Frontal cortex (tissue), 4 donors: ENCODE results near the gene FADS1. TPM values are rescaled to one million over a fixed set of nuclear protein-coding genes. Genes with fewer than 3 reads are reported as not detected.

ENCODE experiments used
- DNase-seq, 2 donors: peaks; one replicate each; pipeline ENCODE4 v3.0.0; 2012; ENCODE audit warnings: low spot score in 2 of 2
- FAIRE-seq: peaks from 2 replicates; lab custom pipeline; 2012; peaks lifted over from hg19 to GRCh38; lab: Jason Lieb, UNC
- total RNA-seq: library from RNA; depleted of rRNA; stranded (reverse); fragments of >200 nt; gene quantifications from one replicate; pipeline ENCODE4 v1.2.3, GENCODE V29; 2014
- donor health status: control.
- donor health status: control.
- donor health status: control.

The FADS1 gene
- total RNA-seq, 1 donor from 2014 or later: 81.9 TPM

DNA sequence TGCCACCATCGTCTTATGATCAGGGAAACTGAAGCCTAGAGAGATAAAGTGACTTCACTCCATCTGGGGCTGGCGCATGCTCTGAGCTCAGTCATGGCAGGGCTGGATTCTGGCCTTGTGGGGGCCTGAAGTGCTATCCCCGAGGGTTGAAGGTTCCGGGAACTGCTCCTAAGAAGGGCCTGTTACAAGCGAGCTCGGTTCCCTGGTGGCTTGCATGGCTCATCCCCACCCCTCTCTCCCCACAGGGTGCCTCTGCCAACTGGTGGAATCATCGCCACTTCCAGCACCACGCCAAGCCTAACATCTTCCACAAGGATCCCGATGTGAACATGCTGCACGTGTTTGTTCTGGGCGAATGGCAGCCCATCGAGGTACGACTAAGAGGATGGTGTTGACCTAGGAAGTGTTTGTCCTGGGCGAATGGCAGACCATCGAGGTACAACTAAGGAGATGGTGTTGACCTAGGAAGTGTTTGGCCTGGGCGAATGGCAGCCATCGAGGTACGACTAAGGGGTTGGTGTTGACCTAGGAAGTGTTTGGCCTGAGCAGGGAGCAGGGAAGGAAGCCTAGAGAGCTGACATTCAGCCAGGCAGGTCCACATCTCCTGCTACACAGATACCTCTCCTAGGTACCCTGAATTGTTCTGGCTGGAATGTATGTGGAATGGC is 31.2 kb upstream of the FADS1 start:
- FAIRE-seq: no peak
- no peak for DNase-seq

DNA sequence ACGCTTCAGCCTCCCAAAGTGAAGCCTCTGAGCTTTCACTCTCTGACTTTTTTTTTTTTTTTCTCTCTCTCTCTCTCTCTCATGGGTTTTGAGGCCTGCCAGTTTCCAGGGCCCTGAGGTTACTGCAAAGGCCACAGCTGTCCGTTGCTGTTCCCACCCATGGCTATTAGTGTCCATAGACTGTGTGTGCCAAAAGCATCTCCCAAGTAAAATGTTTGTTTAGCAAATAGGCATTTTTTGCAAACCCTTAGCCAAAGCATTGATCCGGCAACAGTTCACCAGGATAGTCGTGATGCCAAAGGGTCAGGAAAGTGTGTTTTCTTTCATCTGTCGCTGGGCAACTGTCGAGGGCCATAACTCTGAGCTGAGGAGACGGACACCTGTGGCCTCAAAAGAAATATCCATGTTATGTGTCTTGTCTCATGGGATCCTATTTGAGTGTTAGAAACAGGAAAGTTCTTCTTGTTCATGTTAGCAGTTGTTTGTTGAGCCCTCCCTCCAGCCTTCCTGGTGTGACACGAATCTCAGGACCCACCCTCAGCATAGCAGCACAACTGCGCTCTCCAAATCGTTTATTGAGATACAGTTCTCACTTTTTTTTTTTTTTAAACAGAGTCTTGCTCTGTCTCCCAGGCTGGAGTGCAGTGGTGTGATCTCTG is 29.7 kb upstream of the FADS1 start:
- DNase-seq (no peak), FAIRE-seq (no peak)

DNA sequence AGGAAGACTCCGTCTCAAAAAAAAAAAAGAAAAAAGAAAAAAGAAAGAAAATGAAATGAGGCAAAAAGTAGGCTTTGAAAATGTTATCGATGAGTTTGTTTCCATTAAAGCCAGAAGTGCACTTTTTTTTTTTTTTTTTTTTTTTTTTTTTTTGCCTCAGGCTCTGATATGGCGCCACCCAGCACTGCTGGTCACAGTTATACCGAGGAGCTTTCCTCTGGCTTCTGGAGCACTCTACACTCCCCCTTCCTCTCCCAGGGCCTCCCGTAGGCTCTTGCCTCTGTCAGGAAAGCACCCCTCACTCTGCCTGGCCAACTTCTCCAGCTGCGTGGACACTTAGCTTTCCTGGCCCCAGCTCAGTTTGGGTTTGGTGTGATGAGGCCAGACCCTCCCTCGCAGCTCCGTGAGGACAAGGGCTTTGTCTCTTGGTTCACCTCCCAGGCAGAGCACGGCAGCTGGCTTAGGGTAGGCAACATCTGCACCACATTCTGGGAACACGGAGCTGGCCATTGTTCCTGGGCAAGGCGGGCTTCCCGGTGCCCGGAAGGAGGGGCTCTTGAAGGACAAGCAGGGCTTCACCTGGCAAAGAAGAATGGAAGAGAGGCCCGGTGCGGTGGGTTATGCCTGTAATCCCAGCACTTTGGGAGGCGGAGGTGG is 28.2 kb upstream of the FADS1 start:
- FAIRE-seq (no peak), DNase-seq (no peak)

DNA sequence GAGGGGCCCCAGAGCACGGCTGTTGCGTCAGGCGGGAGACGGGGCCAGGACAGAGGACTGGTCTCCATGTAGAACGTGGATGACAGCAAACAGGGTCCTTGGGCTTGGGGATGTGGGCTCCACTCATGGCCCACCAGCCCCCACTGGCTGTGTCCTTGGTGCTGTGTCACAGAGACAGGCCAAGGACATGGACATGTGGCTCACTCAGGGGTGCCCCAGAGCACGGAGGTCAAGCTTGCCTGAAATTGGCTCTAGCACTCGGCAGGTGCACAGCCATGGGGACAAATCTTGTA is 25.7 kb upstream of the FADS1 start:
- no peak for FAIRE-seq
- no peak for DNase-seq

DNA sequence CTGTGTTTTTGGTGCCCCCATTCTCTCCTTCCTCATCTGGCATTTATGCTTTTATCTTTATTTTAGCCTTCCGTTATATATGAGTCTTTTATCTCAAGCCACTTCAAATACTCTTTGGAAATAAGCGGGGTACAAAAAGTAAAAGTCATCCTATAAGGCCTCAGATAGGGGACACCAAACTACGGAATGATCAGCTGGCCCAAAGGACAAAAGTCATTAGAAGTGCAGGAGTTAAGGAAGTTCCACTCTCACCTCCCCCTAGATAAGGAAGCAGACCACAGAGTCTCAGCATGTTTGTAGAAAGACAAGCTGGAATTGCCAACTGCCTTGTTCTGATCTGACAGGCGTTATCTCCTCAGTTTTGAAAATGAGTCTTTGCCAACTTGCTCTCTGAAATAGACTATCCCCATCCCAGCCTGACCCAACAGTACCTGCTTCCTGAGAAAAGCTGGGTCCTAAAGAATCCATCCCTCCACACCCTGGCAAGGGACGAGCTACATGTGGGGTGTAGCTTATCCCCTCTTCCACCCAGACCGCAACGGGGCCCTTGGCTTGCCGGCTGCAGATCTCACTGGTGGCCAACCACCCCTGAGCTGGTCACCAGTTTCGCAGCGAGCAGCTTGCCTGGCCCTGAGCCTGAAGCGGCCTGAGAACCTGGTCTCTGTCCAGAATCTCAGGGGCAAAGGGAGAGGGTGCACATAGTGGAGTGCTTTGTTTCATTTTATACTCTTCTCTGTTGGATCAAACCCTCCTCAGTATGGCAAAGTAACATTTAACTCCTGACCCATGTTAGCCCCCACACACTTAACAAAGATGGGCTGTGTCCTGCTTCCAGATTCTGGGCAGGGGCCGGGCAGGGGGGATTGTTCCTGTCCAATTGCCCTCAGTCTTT is 25.1 kb upstream of the FADS1 start:
- no peak for FAIRE-seq
- no peak for DNase-seq

DNA sequence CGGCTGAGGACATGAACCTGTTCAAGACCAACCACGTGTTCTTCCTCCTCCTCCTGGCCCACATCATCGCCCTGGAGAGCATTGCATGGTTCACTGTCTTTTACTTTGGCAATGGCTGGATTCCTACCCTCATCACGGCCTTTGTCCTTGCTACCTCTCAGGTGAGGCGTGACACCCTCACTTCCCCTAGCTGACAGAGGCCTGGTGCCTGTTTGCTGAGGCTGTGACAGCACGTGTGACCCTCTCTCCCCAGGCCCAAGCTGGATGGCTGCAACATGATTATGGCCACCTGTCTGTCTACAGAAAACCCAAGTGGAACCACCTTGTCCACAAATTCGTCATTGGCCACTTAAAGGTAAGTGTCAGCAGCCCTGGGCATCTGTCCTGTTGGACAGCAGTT is 23.6 kb upstream of the FADS1 start:
- no peak for DNase-seq

DNA sequence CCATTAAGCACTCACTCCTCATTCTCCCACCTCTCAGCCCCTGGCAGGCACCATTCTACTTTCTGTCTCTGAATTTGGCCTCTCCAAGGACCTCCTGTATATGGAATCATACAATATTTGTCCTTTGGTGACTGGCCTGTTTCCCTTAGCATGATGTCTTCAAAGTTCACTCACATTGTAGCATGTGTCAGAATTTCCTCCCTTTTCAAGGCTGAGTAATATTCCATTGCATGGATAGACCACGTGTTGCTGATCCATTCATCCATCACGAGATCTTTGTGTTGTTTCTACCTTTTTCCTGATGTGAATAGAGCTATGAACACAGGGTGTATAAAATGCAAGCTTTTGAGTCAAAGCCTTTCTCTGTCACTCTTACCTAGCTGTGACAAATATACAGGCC is 22.9 kb upstream of the FADS1 start:
- no peak for FAIRE-seq
- no peak for DNase-seq

More for the DNA sequence above, 23.6 kb upstream of the FADS1 start:
- FAIRE-seq: no peak

DNA sequence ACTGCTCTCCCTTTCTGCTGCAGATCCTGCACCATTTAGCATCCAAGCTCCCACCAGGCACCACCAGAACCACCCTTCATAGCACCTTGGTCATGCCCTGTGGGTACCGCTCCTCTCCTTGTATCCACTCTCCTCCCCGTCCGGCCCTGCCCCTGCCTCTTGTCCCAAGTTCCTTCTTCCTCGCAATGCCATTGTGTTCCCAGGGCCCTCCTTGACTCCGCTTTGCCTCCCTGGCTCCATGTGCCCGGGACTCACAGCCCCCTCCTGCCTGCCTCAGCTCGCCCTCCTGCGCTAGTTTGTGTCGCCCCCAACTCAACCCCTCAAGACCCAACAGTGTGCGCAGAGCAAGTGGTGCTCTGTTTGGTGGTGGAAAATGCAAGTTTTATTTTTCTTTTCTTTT is 22.1 kb upstream of the FADS1 start:
- DNase-seq (no peak), FAIRE-seq (no peak)

DNA sequence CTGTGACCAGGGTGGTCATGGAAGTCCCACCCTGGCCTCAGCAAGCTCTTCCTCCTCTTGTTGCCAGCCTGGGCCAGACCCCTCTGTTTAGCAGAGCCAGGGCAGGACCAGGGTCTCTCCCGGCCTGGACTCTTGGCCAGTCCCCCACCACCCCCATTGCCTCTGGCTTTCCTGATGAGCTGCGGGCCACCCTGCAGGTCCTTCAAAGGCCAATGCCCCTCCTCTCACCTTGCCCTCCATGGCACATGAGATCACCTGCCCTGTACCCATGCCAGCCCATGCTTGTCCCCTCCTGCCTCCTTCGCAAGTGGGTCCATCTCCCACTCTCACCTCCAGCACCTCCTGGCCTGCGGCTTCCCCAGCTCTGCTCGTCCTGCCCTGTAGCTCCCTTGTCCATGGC is 21.7 kb upstream of the FADS1 start:
- FAIRE-seq (no peak), DNase-seq (no peak)

DNA sequence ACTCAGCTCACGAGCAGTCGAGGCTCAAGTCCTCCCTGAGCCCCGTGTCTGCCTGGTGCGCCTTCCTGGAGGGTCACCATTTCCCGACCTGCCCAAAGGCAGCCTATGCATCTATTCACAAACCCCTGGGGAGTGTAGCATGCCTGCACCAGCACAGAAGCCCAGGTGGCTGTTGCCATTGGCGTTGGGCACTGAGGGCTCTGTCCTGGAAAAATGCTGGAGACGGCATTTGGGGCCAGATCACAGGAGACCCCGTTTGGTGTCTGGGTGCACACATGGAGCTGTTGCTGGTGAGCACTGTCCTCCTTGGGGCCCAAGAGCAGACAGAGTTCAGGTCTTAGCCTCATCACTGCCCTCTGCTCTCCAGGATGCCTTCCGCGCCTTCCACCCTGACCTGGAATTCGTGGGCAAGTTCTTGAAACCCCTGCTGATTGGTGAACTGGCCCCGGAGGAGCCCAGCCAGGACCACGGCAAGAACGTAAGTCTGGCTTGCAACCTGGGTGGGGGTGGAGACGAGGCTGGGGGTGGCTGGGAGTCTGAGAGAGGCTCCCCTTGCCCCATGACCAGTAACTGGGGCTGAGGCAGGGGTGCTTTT is 20.7 kb upstream of the FADS1 start:
- FAIRE-seq (no peak), DNase-seq (no peak)

DNA sequence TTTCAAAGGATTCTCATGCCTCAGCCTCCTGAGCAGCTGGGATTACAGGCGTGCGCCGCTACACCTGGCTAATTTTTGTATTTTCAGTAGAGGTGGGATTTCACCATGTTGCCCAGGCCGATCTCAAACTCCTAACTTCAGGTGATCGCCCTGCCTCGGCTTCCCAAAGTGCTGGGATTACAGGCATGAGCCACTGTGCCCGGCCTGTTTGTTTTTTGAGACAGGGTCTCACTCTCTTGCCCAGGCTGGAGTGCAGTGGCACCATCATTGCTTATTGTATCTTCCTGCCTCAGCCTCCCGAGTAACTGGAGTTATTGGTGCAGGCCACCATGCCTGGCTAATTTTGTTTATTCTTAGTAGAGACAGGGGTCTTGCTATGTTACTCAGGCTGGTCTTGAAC is 19.4 kb upstream of the FADS1 start:
- no peak for DNase-seq
- no peak for FAIRE-seq

DNA sequence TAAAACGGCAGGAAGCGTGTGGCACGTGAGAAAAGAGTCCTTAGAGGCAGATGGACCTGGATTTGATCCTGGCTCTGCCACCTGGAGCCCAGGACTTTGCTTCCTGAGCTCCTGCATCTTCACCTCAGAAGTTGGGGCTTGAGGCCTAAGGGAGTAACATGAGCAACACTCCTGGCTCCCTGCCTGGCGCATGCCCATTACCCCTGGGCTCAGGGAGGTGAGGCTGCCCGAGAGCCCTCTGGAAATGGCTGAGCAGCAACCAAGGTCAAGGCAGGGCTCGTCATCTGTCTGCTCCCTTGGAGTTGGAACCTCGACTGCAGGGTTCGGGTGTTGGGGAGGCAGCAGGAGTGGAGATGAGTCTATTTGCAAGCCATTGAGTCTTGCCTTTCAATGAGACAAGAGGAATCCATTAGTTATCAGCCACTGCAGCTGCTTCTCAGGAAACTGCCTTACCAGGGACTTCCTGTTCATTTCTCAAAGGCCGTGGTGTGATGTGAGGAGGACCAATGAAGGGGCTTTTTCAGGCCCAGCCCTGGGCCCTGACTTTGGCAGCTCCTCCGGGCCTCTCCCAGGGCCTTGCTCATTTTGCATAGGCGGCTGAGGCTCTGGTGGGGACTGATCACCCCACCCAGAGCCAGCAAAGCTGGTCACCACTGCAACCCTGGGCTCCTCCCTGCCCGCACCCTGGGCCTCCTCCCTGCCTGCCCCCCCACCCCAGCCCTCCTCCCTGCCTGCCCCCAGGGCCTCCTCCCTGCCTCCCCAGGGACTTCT is 17.7 kb upstream of the FADS1 start:
- DNase-seq (peak in 1 of 2 donors; percentile 39), FAIRE-seq (no peak)

DNA sequence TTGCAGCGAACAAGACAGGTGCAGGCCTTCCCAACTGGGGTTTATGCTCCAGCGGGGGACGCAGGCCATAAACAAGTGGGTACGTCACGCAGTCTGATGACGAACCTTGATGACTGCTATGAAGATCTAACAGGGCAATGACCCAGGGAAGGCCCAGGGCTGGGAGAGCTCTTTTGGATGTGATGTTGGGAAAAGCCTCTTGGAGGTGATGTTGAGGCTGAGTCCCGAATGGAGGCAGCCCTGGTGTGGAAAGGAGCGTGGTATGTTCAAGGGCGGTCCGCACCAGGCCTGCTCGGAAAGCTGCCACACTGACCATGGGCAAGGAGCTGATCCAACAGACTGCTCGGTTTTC is 17.1 kb upstream of the FADS1 start:
- no peak for DNase-seq
- no peak for FAIRE-seq

DNA sequence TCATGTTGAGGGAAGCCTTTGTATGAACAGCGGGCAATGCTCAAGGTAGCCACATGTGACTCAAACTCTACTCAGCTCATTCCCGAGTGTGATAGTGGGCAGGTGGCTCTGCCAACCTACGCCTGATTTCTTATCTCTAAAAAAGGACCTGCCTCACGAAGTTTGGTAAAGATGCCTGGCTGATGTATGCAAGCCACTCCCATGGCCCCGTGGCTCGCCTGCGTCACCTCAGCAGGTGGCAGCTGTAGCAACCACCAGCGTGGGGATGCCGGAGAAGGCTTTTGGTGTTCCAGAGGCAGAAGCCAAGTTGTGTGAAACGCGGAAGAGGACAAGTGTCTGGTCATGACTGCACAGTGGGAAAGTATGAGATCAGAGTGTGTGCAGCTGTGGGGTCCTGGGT is 16.7 kb upstream of the FADS1 start:
- DNase-seq (peak in 1 of 2 donors; percentile 46), FAIRE-seq (no peak)

DNA sequence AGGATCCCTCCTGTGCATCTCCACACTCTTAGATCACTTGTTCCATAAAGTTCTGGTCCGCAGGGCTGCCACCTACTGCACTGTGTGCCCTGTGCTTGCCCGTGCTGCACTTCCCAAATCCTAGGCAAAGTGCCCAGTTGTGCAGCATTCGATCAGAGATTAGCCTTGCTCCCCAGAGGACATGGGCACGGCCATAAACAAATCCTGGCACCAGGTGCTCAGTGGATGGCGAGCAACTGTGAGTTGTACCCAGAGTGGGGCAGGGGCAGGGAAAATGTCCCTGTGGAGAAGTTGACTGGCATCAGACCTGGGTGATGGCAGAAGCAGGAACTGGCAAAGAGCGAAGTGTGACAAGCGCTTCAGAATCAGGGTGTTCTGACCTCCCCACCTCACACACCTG is 16.0 kb upstream of the FADS1 start:
- DNase-seq (no peak), FAIRE-seq (no peak)

DNA sequence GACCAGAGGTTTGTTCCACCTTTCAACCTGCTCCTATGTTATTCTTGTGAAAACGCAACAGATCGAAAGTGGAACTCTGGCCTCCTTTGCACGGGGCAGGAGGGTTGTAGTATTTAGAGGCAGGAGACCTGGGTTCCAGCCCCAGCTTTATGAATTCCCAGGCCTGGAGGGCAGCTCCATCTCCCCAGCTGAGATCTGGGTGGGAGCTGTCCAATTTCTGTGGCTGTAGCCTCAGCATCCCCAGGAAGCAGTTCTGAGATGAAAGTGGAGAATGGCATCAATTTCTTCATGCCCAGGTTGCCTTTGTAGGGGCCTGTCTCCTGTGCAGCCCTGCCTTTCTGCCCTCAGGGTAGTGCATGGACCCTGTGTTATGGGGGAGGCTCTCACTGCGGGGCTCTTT is 15.4 kb upstream of the FADS1 start:
- FAIRE-seq: no peak

DNA sequence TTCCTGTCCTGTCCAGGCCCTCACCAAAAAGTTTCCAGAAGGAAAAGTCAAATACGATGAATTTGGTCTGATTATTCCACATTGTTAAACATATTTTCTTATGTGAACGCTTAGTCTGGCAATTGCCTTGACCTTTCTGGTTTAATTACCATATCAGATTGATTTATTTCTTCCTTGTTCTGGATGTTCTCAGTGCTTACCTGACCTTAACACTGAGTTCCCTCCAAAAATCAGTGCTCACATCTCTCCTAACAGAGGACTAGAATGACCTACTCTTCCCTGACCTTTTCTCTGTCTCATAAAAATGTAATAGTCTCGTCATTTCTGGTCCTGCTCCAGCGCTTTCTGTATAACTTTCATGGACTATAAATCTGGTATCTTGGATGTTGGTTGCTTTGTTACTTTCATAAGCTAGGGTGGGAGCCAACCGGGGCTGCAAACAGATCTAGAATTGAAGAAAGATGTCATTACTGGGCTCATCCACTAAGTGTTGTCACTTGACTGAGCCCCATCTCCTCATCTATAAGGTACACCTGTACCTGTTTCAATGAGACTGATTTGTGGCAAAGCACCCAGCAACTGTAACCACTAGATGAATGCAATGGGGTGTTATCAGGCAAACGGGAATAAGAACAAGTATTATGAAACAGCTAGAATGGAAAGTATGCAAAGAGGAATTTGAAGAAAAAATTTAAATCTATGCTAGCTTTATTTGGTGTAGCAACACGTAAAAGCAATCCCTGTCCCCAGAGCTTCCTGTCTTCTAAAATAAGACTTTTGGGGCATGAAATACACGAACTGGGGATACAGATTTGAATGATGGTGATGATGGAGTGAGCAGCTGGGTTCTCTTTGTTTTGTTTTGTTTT is 13.7 kb upstream of the FADS1 start:
- no peak for FAIRE-seq
- DNase-seq: no peak

More for the DNA sequence above, 15.4 kb upstream of the FADS1 start:
- DNase-seq: no peak

DNA sequence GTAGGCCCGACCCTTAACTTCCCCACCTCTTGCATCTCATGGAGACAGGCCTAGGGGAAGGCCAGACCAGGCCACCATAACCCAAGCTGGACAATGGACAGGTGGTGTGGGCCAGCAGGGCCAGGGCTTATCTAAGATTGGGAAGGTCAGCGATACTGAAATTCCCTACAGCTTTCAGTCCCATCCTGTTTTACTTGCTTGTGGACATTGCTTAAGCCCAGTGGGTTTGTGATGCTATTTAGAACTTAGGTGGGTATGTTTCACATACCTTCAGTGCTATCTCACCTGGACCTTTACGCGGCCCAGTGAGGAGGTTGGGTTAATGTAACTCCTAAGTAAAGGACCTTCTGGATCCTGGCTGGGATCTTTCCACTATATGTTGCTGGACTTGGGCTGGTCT is 13.0 kb upstream of the FADS1 start:
- FAIRE-seq (no peak), DNase-seq (no peak)
